Measurements from ENCODE around the gene PPP1R12A.

DNA sequence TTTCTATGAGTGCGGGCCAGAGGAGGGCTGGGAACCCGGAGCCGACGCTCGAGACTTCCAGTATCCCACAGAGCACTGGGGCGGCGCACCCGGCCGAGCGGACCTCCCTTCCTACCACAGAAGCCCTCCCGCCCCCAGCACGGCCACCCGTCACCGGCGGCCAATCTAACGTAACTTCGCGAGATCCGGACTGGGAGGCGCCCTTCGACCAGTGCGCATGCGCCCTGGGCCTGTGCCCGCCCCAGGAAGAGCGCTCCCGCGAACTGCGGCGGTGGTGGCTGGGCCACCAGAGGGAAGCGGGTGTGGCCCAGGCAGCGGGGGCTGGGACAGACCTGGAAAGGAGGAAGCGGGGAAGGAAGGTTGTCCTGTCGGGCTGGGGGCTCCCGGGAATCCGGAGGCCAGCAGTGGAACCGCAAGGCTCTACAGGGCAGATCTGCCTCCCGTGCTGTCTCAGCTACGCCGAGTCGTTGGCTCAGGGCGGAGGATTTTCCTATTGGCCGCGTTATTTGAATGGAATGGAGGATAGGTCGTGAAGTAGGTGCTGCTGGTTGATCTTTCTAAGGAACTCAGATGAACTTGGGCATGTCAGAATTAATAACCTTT, at the start of gene PPP1R12A:
- TF ChIP-seq, protein P1, sequence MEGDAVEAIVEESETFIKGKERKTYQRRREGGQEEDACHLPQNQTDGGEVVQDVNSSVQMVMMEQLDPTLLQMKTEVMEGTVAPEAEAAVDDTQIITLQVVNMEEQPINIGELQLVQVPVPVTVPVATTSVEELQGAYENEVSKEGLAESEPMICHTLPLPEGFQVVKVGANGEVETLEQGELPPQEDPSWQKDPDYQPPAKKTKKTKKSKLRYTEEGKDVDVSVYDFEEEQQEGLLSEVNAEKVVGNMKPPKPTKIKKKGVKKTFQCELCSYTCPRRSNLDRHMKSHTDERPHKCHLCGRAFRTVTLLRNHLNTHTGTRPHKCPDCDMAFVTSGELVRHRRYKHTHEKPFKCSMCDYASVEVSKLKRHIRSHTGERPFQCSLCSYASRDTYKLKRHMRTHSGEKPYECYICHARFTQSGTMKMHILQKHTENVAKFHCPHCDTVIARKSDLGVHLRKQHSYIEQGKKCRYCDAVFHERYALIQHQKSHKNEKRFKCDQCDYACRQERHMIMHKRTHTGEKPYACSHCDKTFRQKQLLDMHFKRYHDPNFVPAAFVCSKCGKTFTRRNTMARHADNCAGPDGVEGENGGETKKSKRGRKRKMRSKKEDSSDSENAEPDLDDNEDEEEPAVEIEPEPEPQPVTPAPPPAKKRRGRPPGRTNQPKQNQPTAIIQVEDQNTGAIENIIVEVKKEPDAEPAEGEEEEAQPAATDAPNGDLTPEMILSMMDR (IDR thresholded peaks at IDR 0.05): peak in 7 of 12 donors; percentile 6 to 42 (median 25)
- TF ChIP-seq POLR2A (IDR thresholded peaks at IDR 0.05): peak; percentile 26 to 94
